NT2/D1 (cell line): ENCODE measurements around the gene PTK6.
"Not testable (repeated sequence)": the region's sequence is repeated elsewhere in the genome, so short reads cannot be mapped to it uniquely, and the experiment has no call there.

Experiments
- SUZ12 ChIP-seq: IDR thresholded peaks from 2 replicates; pipeline ENCODE4 v1.6.1; 2011; ENCODE audit not compliant: insufficient read length, insufficient read depth; ENCODE audit errors: extremely low read depth
- YY1 ChIP-seq: IDR thresholded peaks from 2 replicates; pipeline ENCODE4 v1.6.1; 2011; ENCODE audit not compliant: insufficient read length, insufficient read depth
- ZNF274 ChIP-seq: IDR thresholded peaks from 2 replicates; pipeline ENCODE4 v1.6.1; 2011; ENCODE audit warnings: mild to moderate bottlenecking, low read depth, low read length

GRCh38 chr20:63479695-63480419 is 57.3 kb downstream of the PTK6 start:
- TF ChIP-seq YY1, ZNF274, SUZ12: not testable (repeated sequence)
